OCI-LY7 (cell line): ENCODE data around the gene ALS2CL. TPM values are rescaled to one million over a fixed set of nuclear protein-coding genes. Genes with fewer than 3 reads are reported as not detected.

ENCODE experiments used
- BruUV-seq: library from RNA; stranded (reverse); fragments of 400-500 nt; replicated peaks from 2 replicates; lab custom pipeline; 2021; lab: Mats Ljungman, UMichigan
- CTCF ChIA-PET: fragments of 300-600 bp; sonication (Branson Sonifier 250); formaldehyde crosslinking; loops from one replicate; lab custom pipeline; 2022; ENCODE audit warnings: antibody characterized with exemption; ENCODE audit not compliant: unreplicated experiment; lab: Charles Lee
- POLR2A ChIA-PET: fragments of 300-600 bp; sonication (Branson Sonifier 250); formaldehyde crosslinking; loops from one replicate; lab custom pipeline; 2022; ENCODE audit warnings: antibody characterized with exemption; lab: Charles Lee
- DNase-seq: peaks from one replicate; pipeline ENCODE4 v3.0.0-alpha.2; 2015; ENCODE audit warnings: low spot score
- H2AFZ ChIP-seq: fragments of 200-600 bp; sonication (generic), shearing (Covaris generic); 2 replicates; pipeline ENCODE4 v1.6.1; 2014; ENCODE audit warnings: mild to moderate bottlenecking, antibody characterized with exemption, low read length, moderate library complexity
- H3K27ac ChIP-seq: fragments of 200-600 bp; sonication (generic); 2 replicates; pipeline ENCODE4 v1.5.1; 2014; ENCODE audit warnings: mixed run types, low read depth, mild to moderate bottlenecking, moderate library complexity, low read length, inconsistent platforms; ENCODE audit not compliant: poor library complexity, severe bottlenecking
- H3K36me3 ChIP-seq: fragments of 200-600 bp; sonication (generic); 2 replicates; pipeline ENCODE4 v1.6.1; 2014; ENCODE audit warnings: mild to moderate bottlenecking, antibody characterized with exemption, low read length, moderate library complexity, mixed read lengths; ENCODE audit not compliant: insufficient read depth
- H3K4me1 ChIP-seq: fragments of 200-600 bp; sonication (generic); 2 replicates; pipeline ENCODE4 v1.5.1; 2014; ENCODE audit warnings: mild to moderate bottlenecking, low read length; ENCODE audit not compliant: insufficient read depth, poor library complexity, severe bottlenecking
- H3K4me2 ChIP-seq: fragments of 200-600 bp; sonication (generic); 2 replicates; pipeline ENCODE4 v1.6.1; 2014; ENCODE audit warnings: mild to moderate bottlenecking, low read length
- H3K4me3 ChIP-seq: fragments of 200-600 bp; sonication (generic); 2 replicates; pipeline ENCODE4 v1.5.1; 2014; ENCODE audit warnings: mild to moderate bottlenecking, low read depth, low read length; ENCODE audit not compliant: poor library complexity, severe bottlenecking
- H3K79me2 ChIP-seq: fragments of 200-600 bp; sonication (generic); 2 replicates; pipeline ENCODE4 v1.6.1; 2016; ENCODE audit warnings: low read depth, mild to moderate bottlenecking, low read length, moderate library complexity, mixed read lengths; ENCODE audit not compliant: insufficient read depth
- H3K9me2 ChIP-seq: fragments of 200-600 bp; sonication (generic); 2 replicates; pipeline ENCODE4 v1.6.1; 2016; ENCODE audit warnings: mild to moderate bottlenecking, low read length, mixed read lengths; ENCODE audit not compliant: insufficient read depth
- H3K9me3 ChIP-seq: fragments of 200-600 bp; sonication (generic); 2 replicates; pipeline ENCODE4 v1.6.1; 2014; ENCODE audit warnings: mild to moderate bottlenecking, mixed run types, low read length, mixed read lengths
- H4K20me1 ChIP-seq: fragments of 200-600 bp; sonication (generic); 2 replicates; pipeline ENCODE4 v1.6.1; 2014; ENCODE audit warnings: mild to moderate bottlenecking, antibody characterized with exemption, low read length, moderate library complexity, mixed read lengths; ENCODE audit not compliant: insufficient read depth
- CTCF ChIP-seq: fragments of 200-600 bp; sonication (generic); conservative IDR thresholded peaks from 2 replicates; pipeline ENCODE4 v1.5.1; 2014; ENCODE audit warnings: mild to moderate bottlenecking, antibody characterized with exemption, low read length, moderate library complexity, mixed read lengths
- EZH2phosphoT487 ChIP-seq: fragments of 200-600 bp; sonication (generic); IDR thresholded peaks from 2 replicates; pipeline ENCODE4 v1.6.1; 2018; ENCODE audit warnings: low read depth, borderline replicate concordance, mild to moderate bottlenecking, mixed run types, antibody characterized with exemption, low read length, moderate library complexity, mixed read lengths
- intact Hi-C: fragments of 100-400 bp; cut with micrococcal nuclease; formaldehyde crosslinking; loops from one replicate; pipeline ENCODE4 v1.10.0; 2022; ENCODE audit not compliant: unreplicated experiment
- total RNA-seq, 2 experiments: library from RNA; depleted of rRNA in 1 of 2; stranded (reverse); fragments of >200 nt in 1 of 2; shearing (Covaris generic) in 1 of 2; gene quantifications; 2 replicates each; pipeline ENCODE4 v1.2.3, GENCODE V29; 2014 to 2022

The ALS2CL gene
- total RNA-seq, 2 experiments from 2014 or later, result 0.28 TPM; not detected in 1

DNA sequence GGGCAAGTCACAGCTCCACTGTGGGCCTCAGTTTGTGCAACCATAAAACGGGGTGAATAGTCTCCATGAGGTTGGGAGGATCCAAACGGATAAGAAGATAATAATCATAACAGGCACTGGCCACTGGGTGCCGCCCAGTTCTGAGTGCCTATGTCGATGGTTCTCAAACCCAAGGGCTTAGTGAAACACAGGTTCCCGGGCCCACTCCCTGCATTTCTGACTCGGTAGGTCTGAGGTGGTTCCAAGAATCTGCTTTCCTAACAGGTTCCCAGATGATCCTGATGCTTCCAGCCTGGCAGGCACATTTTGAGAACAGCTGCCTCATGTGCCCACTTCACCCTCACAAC is 21.2 kb downstream of the ALS2CL start:
- CTCF ChIA-PET, result no interaction called here
- intact Hi-C loops, result no loop called here
- Histone ChIP-seq H3K9me3 (no peaks in the 10 kb centered on the region), H3K36me3 (no peaks in the 10 kb centered on the region), H3K9me2 (no peaks in the 10 kb centered on the region), H2AFZ (no peak overlapping the region), H3K4me1 (no peaks in the 10 kb centered on the region), H3K27ac (no peak overlapping the region), H3K4me3 (no peak overlapping the region), H3K79me2 (no peaks in the 10 kb centered on the region), H4K20me1 (no peaks in the 10 kb centered on the region), H3K4me2 (no peak overlapping the region)
- POLR2A ChIA-PET, result no interaction called here
- DNase-seq, result no peak
- no TSS peak for BruUV-seq
- no peak for TF ChIP-seq CTCF
- TF ChIP-seq EZH2phosphoT487, result no peak

- Histone ChIP-seq H2AFZ (no peak overlapping the region), H3K9me2 (no peaks in the 10 kb centered on the region), H3K36me3 (no peaks in the 10 kb centered on the region), H3K4me2 (no peak overlapping the region), H3K9me3 (no peaks in the 10 kb centered on the region), H4K20me1 (no peaks in the 10 kb centered on the region), H3K4me1 (no peaks in the 10 kb centered on the region), H3K27ac (no peak overlapping the region), H3K4me3 (no peak overlapping the region), H3K79me2 (no peaks in the 10 kb centered on the region)
- TF ChIP-seq CTCF, result no peak
- no peak for TF ChIP-seq EZH2phosphoT487
- ChIA-PET POLR2A (no interaction called here), CTCF (no interaction called here)
- DNase-seq, result no peak
- intact Hi-C loops, result no loop called here
- no TSS peak for BruUV-seq
These were observed 21.7 kb downstream of the ALS2CL start for GRCh38 chr3:46671541-46672348.

DNA sequence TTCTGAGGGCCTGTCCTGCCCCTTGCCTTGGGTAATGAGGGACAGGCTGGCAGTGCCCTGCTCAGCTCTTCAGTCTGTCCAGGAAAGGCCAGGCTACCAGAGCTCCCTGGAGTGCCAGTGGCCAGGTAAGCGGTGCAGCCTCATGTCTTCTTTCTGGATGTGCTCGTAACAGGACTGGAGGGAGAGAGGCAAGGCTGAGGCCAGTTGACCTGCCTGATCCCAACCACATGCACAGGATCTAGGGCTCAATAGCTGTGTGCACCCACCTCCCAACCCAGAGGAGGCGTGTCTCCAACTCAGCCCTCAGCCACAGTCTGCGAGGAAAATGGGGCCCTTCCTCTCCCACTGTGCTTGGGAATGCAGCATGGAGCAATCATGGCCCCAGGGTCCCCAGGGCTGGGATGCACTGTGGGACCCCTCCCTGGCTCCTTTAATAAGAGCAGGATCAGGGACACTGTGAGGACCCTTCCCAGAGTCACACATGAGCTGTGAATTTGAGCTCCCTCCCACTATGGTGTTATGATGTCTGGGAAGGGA is 22.5 kb downstream of the ALS2CL start:
- no peaks in the 10 kb centered on the region for H3K36me3 ChIP-seq
- H3K4me1 ChIP-seq, result no peaks in the 10 kb centered on the region
- H3K27ac ChIP-seq, result no peak overlapping the region
- no peak overlapping the region for H3K4me3 ChIP-seq
- intact Hi-C loops, result no loop called here
- no peak for TF ChIP-seq EZH2phosphoT487
- TF ChIP-seq CTCF, result no peak
- no peak for DNase-seq
- H3K79me2 ChIP-seq, result no peaks in the 10 kb centered on the region
- H3K9me2 ChIP-seq, result no peaks in the 10 kb centered on the region
- ChIA-PET CTCF (no interaction called here), POLR2A (interaction anchor here (0.5 kb wide), 1 partner anchor 601 kb away, joined by 3 read pairs; no protein-coding TSS in a partner anchor)
- no TSS peak for BruUV-seq
- H4K20me1 ChIP-seq, result no peaks in the 10 kb centered on the region
- no peaks in the 10 kb centered on the region for H3K9me3 ChIP-seq
- H3K4me2 ChIP-seq, result no peak overlapping the region
- no peak overlapping the region for H2AFZ ChIP-seq
